Lung (tissue), 12 donors: Measurements from ENCODE around the gene EMC6. TPM values are rescaled to one million over a fixed set of nuclear protein-coding genes. Genes with fewer than 3 reads are reported as not detected.

Experiments
- ATAC-seq: fragments of 200-7000 bp; cut with Tn5 transposase; one replicate; pipeline ENCODE4 v1.9.1; 2020; ENCODE audit warnings: moderate number of reproducible peaks; ENCODE audit not compliant: insufficient read depth, low FRiP score
- DNase-seq, 3 donors: peaks; one replicate each; pipeline ENCODE4 v3.0.0-alpha.2; 2013 to 2017
- H3K27ac ChIP-seq, 2 donors: one replicate each; pipeline ENCODE4 v1.5.1; 2013; ENCODE audit warnings: mild to moderate bottlenecking in 2 of 2, moderate library complexity in 2 of 2, control low read depth in 1 of 2, inconsistent platforms in 1 of 2, low read depth in 1 of 2, low read length in 1 of 2
- H3K27me3 ChIP-seq, 3 donors: one replicate each; pipeline ENCODE4 v1.5.1; 2013; ENCODE audit warnings: low read length in 2 of 3; ENCODE audit not compliant: control insufficient read depth in 3 of 3, insufficient read depth in 3 of 3
- H3K36me3 ChIP-seq, 4 donors: one replicate each; pipeline ENCODE4 v1.5.1; 2013; ENCODE audit warnings: low read length in 4 of 4, mild to moderate bottlenecking in 1 of 4, moderate library complexity in 1 of 4; ENCODE audit not compliant: control insufficient read depth in 4 of 4, insufficient read depth in 4 of 4
- H3K4me1 ChIP-seq, 5 donors: one replicate each; pipeline ENCODE4 v1.5.1; 2013; ENCODE audit warnings: low read length in 5 of 5, mild to moderate bottlenecking in 2 of 5, moderate library complexity in 1 of 5; ENCODE audit not compliant: control insufficient read depth in 5 of 5, insufficient read depth in 5 of 5
- H3K4me3 ChIP-seq: one replicate; pipeline ENCODE4 v1.5.1; 2013; ENCODE audit warnings: mild to moderate bottlenecking, control low read depth, moderate library complexity
- H3K9ac ChIP-seq, 2 donors: one replicate each; pipeline ENCODE4 v1.5.1; 2013; ENCODE audit warnings: low read length in 2 of 2, control low read depth in 1 of 2; ENCODE audit not compliant: insufficient read depth in 1 of 2
- H3K9me3 ChIP-seq, 4 donors: one replicate each; pipeline ENCODE4 v1.5.1; 2013; ENCODE audit warnings: low read length in 3 of 4, mild to moderate bottlenecking in 1 of 4, moderate library complexity in 1 of 4; ENCODE audit not compliant: control insufficient read depth in 4 of 4, insufficient read depth in 3 of 4
- WGBS, 2 donors: extraction: QIAGEN DNeasy Blood & Tissue Kit; methylation state at CpG; one replicate each; pipeline ENCODE4 v1.1.7; 2013; 5-methylcytosine and 5-hydroxymethylcytosine counted together
- polyA plus RNA-seq, 2 donors: library from polyadenylated mRNA; stranded (reverse); fragments of 200-250 nt; gene quantifications; one replicate each; pipeline ENCODE4 v1.2.1, GENCODE V29; 2013
- total RNA-seq, 2 donors: library from RNA; depleted of rRNA in 1 of 2; stranded (reverse); fragments of >200 nt in 1 of 2; gene quantifications; one replicate each; pipeline ENCODE4 v1.2.1, GENCODE V29; 2014 to 2021
- TF ChIP-seq, protein P1 (sequence below): IDR thresholded peaks from 2 replicates; pipeline ENCODE4 v1.5.1; 2012; ENCODE audit warnings: mild to moderate bottlenecking; ENCODE audit errors: control extremely low read depth, extremely low read depth
- donor health status: control.
- donor health status: control.
- donor health status: Bipolar disorder and iron deficiency.
- donor health status: healthy.
- donor health status: DM: yes; HTN: yes; CAD: no.

EMC6 gene
- total and polyA plus RNA-seq, 4 donors = 10.9 to 93.4 (median 62.5) TPM

DNA sequence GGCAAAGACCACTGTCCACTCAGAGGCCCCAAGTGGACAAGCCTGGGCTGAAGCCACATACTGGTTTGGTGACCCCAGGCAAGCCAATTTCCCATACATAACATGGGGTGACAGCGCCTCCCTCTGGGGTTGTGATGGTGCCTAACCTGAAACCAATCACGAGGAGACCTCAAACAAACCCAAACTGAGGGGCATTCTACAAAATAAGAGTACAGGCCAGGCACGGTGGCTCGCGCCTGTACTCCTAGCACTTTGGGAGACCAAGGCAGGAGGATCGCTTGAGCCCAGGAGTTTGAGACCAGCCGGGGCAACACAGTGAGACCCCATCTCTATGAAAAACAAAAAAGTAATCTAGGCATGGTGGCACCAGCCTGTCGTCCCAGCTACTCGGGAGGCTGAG lies 23.7 kb downstream of the EMC6 start:
- Histone ChIP-seq H3K4me3 (no peak overlapping the region), H3K9me3 (no peaks in the 10 kb centered on the region), H3K9ac (no peak overlapping the region), H3K4me1 (peaks cover 0 to 7% (median 0%) of the 10 kb centered on the region in 5 donors), H3K27ac (no peak overlapping the region), H3K27me3 (peaks cover 3 to 49% (median 27%) of the 10 kb centered on the region in 3 donors), H3K36me3 (no peaks in the 10 kb centered on the region)
- TF ChIP-seq, protein P1, sequence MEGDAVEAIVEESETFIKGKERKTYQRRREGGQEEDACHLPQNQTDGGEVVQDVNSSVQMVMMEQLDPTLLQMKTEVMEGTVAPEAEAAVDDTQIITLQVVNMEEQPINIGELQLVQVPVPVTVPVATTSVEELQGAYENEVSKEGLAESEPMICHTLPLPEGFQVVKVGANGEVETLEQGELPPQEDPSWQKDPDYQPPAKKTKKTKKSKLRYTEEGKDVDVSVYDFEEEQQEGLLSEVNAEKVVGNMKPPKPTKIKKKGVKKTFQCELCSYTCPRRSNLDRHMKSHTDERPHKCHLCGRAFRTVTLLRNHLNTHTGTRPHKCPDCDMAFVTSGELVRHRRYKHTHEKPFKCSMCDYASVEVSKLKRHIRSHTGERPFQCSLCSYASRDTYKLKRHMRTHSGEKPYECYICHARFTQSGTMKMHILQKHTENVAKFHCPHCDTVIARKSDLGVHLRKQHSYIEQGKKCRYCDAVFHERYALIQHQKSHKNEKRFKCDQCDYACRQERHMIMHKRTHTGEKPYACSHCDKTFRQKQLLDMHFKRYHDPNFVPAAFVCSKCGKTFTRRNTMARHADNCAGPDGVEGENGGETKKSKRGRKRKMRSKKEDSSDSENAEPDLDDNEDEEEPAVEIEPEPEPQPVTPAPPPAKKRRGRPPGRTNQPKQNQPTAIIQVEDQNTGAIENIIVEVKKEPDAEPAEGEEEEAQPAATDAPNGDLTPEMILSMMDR = no peak
- 86 to 90% methylated on average over 9 of the region's 9 CpGs for WGBS, 2 donors
- DNase-seq = no peak
- ATAC-seq = no peak

DNA sequence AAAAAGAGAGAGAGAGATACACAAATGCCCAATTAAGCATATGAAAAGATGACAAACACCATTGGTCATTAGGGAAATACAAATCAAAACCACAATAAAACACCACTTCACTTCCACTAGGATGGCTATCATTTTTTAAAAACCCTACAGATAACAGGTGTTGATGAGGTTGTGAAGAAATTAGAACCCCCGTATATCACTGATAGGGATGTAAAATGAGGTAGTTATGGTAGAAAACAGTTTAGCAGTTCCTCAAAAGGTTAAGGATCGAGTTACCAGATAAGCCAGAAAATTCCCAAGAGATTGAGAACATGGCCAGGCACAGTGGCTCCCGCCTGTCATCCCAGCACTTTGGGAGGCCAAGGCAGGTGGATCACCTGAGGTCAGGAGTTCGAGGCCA lies 24.5 kb downstream of the EMC6 start:
- no peak overlapping the region for H3K9ac ChIP-seq
- 54 to 75% methylated on average over 4 of the region's 4 CpGs for WGBS, 2 donors
- TF ChIP-seq, protein P1 = no peak
- H3K9me3 ChIP-seq = peaks cover 0 to 4% (median 1%) of the 10 kb centered on the region in 4 donors
- peaks cover 3 to 57% (median 32%) of the 10 kb centered on the region in 3 donors for H3K27me3 ChIP-seq
- H3K27ac ChIP-seq = no peak overlapping the region
- peaks cover 0 to 7% (median 0%) of the 10 kb centered on the region in 5 donors for H3K4me1 ChIP-seq
- ATAC-seq (no peak), DNase-seq (no peak)
- no peaks in the 10 kb centered on the region for H3K36me3 ChIP-seq
- H3K4me3 ChIP-seq = no peak overlapping the region

DNA sequence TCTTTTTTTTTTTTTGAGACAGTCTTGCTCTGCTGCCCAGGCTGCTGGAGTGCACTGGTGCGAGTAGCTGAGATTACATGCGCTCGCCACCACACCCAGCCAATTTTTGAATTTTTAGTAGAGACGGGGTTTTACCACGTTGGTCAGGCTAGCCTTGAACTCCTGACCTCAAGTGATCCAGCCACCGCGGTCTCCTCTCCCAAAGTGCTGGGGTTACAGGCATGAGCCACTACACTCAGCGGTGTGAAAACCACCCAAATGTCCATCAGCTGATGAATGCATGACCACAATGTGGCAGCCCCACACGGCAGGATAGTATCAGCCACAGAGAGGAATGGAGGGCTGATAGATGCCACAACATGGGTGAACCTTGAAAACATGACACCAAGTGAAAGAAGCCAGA lies 25.2 kb downstream of the EMC6 start:
- no peak for DNase-seq
- H3K27ac ChIP-seq = no peak overlapping the region
- H3K4me3 ChIP-seq = no peak overlapping the region
- peaks cover 3 to 59% (median 36%) of the 10 kb centered on the region in 3 donors for H3K27me3 ChIP-seq
- peaks cover 0 to 10% (median 3%) of the 10 kb centered on the region in 4 donors for H3K9me3 ChIP-seq
- no peak for ATAC-seq
- no peaks in the 10 kb centered on the region for H3K36me3 ChIP-seq
- peaks cover 0 to 7% (median 0%) of the 10 kb centered on the region in 5 donors for H3K4me1 ChIP-seq
- TF ChIP-seq, protein P1 = no peak
- H3K9ac ChIP-seq = no peak overlapping the region
- 76 to 82% methylated on average over 9 of the region's 9 CpGs for WGBS, 2 donors
